K562 (cell line): ENCODE data around the gene ARHGAP29. TPM values are rescaled to one million over a fixed set of nuclear protein-coding genes. Genes with fewer than 3 reads are reported as not detected.

Experiments
- ATAC-seq: fragments of 200-7000 bp; cut with Tn5 transposase; 3 replicates; pipeline ENCODE4 v1.9.1; 2020; ENCODE audit warnings: moderate library complexity
- BruUV-seq: library from RNA; stranded (reverse); fragments of 400-500 nt; replicated peaks from 2 replicates; lab custom pipeline; 2021; lab: Mats Ljungman, UMichigan
- CTCF ChIA-PET: fragments of 300-600 bp; formaldehyde crosslinking; extraction: SDS; loops from one replicate; lab custom pipeline; 2021; ENCODE audit warnings: low intra/inter-chr PET ratio; lab: Yijun Ruan, JAX
- POLR2A ChIA-PET: fragments of 300-600, 350-650 bp; sonication (Branson Sonifier 250); formaldehyde crosslinking; extraction: SDS; loops from one replicate; lab custom pipeline; 2021; ENCODE audit warnings: antibody characterized with exemption, inconsistent platforms; lab: Yijun Ruan, JAX
- DNase-seq, 4 experiments: peaks; one replicate each; pipeline versions ENCODE4 v3.0.0 to v3.0.0-alpha.2; 2011 to 2018; ENCODE audit warnings: low spot score in 3 of 4, mixed read lengths in 3 of 4; ENCODE audit errors: extremely low read depth in 1 of 4
- FAIRE-seq: peaks from 2 replicates; lab custom pipeline; 2011; peaks lifted over from hg19 to GRCh38; lab: Jason Lieb, UNC
- H2AFZ ChIP-seq: 2 replicates; pipeline ENCODE4 v1.6.0; 2011; ENCODE audit warnings: low read depth, low read length, control low read depth, inconsistent platforms
- H3K27ac ChIP-seq: fragments of 200-600 bp; 3 replicates; pipeline ENCODE4 v1.8.0; 2011; ENCODE audit warnings: low read depth, mild to moderate bottlenecking, control low read depth, inconsistent platforms, low read length, moderate library complexity, mixed read lengths; ENCODE audit errors: extremely low read depth
- H3K27me3 ChIP-seq, 2 experiments: fragments of 300-600 bp in 1 of 2; 2 replicates in 1 of 2; 3 replicates in 1 of 2; pipeline versions ENCODE4 v1.6.0 to v1.8.0; 2011; ENCODE audit warnings: inconsistent platforms in 2 of 2, low read length in 2 of 2, mild to moderate bottlenecking in 1 of 2, mixed read lengths in 1 of 2, moderate library complexity in 1 of 2; ENCODE audit not compliant: control insufficient read depth in 2 of 2, insufficient read depth in 2 of 2
- H3K36me3 ChIP-seq: fragments of 300-600 bp; 3 replicates; pipeline ENCODE4 v1.8.0; 2011; ENCODE audit warnings: mild to moderate bottlenecking, low read length, inconsistent platforms; ENCODE audit not compliant: control insufficient read depth, insufficient read depth
- H3K4me1 ChIP-seq, 2 experiments: fragments of 200-600 bp in 1 of 2; replicated peaks in 1 of 2; 2 replicates in 1 of 2; 3 replicates in 1 of 2; pipeline versions ENCODE4 v1.5.1 to v1.8.0; 2011; ENCODE audit warnings: inconsistent platforms in 2 of 2, low read length in 2 of 2, mild to moderate bottlenecking in 1 of 2, mixed read lengths in 1 of 2, moderate library complexity in 1 of 2; ENCODE audit not compliant: control insufficient read depth in 2 of 2, insufficient read depth in 2 of 2
- H3K4me2 ChIP-seq: 2 replicates; pipeline ENCODE4 v1.6.1; 2011; ENCODE audit warnings: low read length, control low read depth, inconsistent platforms, mixed read lengths; ENCODE audit not compliant: insufficient read depth
- H3K4me3 ChIP-seq: fragments of 200-600 bp; sonication (generic), shearing (Covaris generic); 2 replicates; pipeline ENCODE4 v1.5.1; 2016; ENCODE audit warnings: control low read depth, inconsistent platforms
- H3K79me2 ChIP-seq: fragments of 200-600 bp; 3 replicates; pipeline ENCODE4 v1.8.0; 2011; ENCODE audit warnings: low read length, inconsistent platforms; ENCODE audit not compliant: control insufficient read depth, insufficient read depth
- H3K9ac ChIP-seq, 2 experiments: 2 replicates each; pipeline versions ENCODE4 v1.6.0 to v1.6.1; 2011; ENCODE audit warnings: low read depth in 2 of 2, low read length in 2 of 2, control low read depth in 1 of 2, inconsistent platforms in 1 of 2, mild to moderate bottlenecking in 1 of 2, mixed read lengths in 1 of 2; ENCODE audit not compliant: insufficient read depth in 1 of 2
- H3K9me1 ChIP-seq: one replicate; pipeline ENCODE4 v1.6.0; 2011; ENCODE audit warnings: inconsistent platforms, mild to moderate bottlenecking, low read length, moderate library complexity; ENCODE audit not compliant: control insufficient read depth, insufficient read depth
- H3K9me3 ChIP-seq: replicated peaks from 2 replicates; pipeline ENCODE4 v1.5.1; 2011; ENCODE audit warnings: low read depth, low read length, inconsistent platforms; ENCODE audit not compliant: control insufficient read depth, insufficient read depth
- H4K20me1 ChIP-seq: replicated peaks from 2 replicates; pipeline ENCODE4 v1.6.1; 2011; ENCODE audit warnings: low read length, inconsistent platforms, mixed read lengths; ENCODE audit not compliant: control insufficient read depth, insufficient read depth
- ARID1B ChIP-seq: fragments of 450-650 bp; IDR thresholded peaks from 2 replicates; pipeline ENCODE4 v1.6.1; 2016; ENCODE audit warnings: antibody characterized with exemption, mild to moderate bottlenecking, inconsistent platforms
- CREB1 ChIP-seq, 2 experiments: sonication (generic) in 1 of 2; formaldehyde crosslinking in 1 of 2; IDR thresholded peaks; 2 replicates each; pipeline versions ENCODE4 v1.6.1 to v1.8.0; 2012 to 2022; ENCODE audit warnings: inconsistent platforms in 1 of 2, mild to moderate bottlenecking in 1 of 2, missing genetic modification reagents in 1 of 2, moderate library complexity in 1 of 2
- FOXA3 ChIP-seq, 2 experiments: fragments of 450-650 bp in 1 of 2; sonication (generic) in 1 of 2; formaldehyde crosslinking; IDR thresholded peaks in 1 of 2; conservative IDR thresholded peaks in 1 of 2; 2 replicates each; pipeline versions ENCODE4 v1.4.0 to v1.8.0; 2020 to 2022; ENCODE audit warnings: mild to moderate bottlenecking in 2 of 2, missing genetic modification reagents in 1 of 2
- MIER1 ChIP-seq: fragments of 450-650 bp; IDR thresholded peaks from 2 replicates; pipeline ENCODE4 v1.6.1; 2016; ENCODE audit warnings: antibody characterized with exemption, mild to moderate bottlenecking, low read depth
- MYNN ChIP-seq, 2 experiments: sonication (generic); formaldehyde crosslinking in 1 of 2; IDR thresholded peaks; 2 replicates each; pipeline versions ENCODE4 v1.5.0 to v1.6.1; 2016 to 2020; ENCODE audit warnings: antibody characterized with exemption in 1 of 2, missing genetic modification reagents in 1 of 2
- SMARCE1 ChIP-seq: fragments of 450-650 bp; IDR thresholded peaks from 2 replicates; pipeline ENCODE4 v1.7.1; 2016; ENCODE audit warnings: mild to moderate bottlenecking
- ZBED1 ChIP-seq: IDR thresholded peaks from 2 replicates; pipeline ENCODE4 v1.6.1; 2014
- ZBTB12 ChIP-seq: fragments of 250-450 bp; sonication (Bioruptor Pico); IDR thresholded peaks from 2 replicates; pipeline ENCODE4 v1.4.0; 2020
- ZEB2 ChIP-seq: fragments of 450-650 bp; IDR thresholded peaks from 2 replicates; pipeline ENCODE4 v1.6.1; 2016
- ZNF280B ChIP-seq: fragments of 250-450 bp; sonication (Bioruptor Pico); IDR thresholded peaks from 2 replicates; pipeline ENCODE4 v1.5.1; 2021; ENCODE audit warnings: mild to moderate bottlenecking
- ZNF311 ChIP-seq: fragments of 250-450 bp; sonication (Bioruptor Pico); IDR thresholded peaks from 2 replicates; pipeline ENCODE4 v1.4.0; 2020; ENCODE audit warnings: mild to moderate bottlenecking, moderate library complexity
- ZNF592 ChIP-seq: fragments of 450-650 bp; IDR thresholded peaks from 2 replicates; pipeline ENCODE4 v1.6.1; 2017; ENCODE audit warnings: antibody characterized with exemption, mild to moderate bottlenecking
- WGBS: fragments of 100-300 bp; shearing (Covaris generic); methylation state at CpG from one replicate; pipeline ENCODE4 v1.1.6; 2016; ENCODE audit warnings: low coverage, mixed read lengths; ENCODE audit not compliant: insufficient coverage; ENCODE audit errors: missing lambda C conversion rate; 5-methylcytosine and 5-hydroxymethylcytosine counted together
- in situ Hi-C: fragments of 300-500 bp; cut with MboI; formaldehyde crosslinking; loops from 4 replicates; pipeline ENCODE4 v1.15.0; 2018; ENCODE audit warnings: inconsistent platforms, mixed read lengths
- intact Hi-C: fragments of 100-400 bp; cut with micrococcal nuclease; formaldehyde crosslinking; loops from 2 replicates; pipeline ENCODE4 v1.14.2; 2022
- polyA plus RNA-seq, 8 experiments: library from polyadenylated mRNA; depleted of rRNA in 4 of 8; stranded (reverse) in 5 of 8; unstranded in 3 of 8; fragments of >200 nt; fragmentation: Nextera tagmentation in 2 of 8; fragmentation: Illumina TruSeq in 1 of 8; extraction: Ambion mirVana in 2 of 8; extraction: Trizol in 1 of 8; gene quantifications; 2 replicates each; pipeline versions ENCODE4 v1.2.1 to v1.2.3, GENCODE V29; 2011 to 2014; ENCODE audit warnings: inconsistent platforms in 1 of 8, missing spikeins in 1 of 8
- total RNA-seq, 7 experiments: library from RNA; depleted of rRNA in 6 of 7; stranded (reverse); fragments of >200 nt in 6 of 7; fragmentation: Illumina TruSeq in 2 of 7; extraction: Trizol in 2 of 7; gene quantifications; 2 replicates each; pipeline versions ENCODE4 v1.2.1 to v1.2.3, GENCODE V29; 2011 to 2021; ENCODE audit warnings: low replicate concordance in 1 of 7

The ARHGAP29 gene
- total and polyA plus RNA-seq, 9 of the 15 experiments (the other 6 are each of a cell fraction or from before 2014, with no cell fraction given): under 0.01 to 0.13 (median 0.02) TPM; not detected in 5

GRCh38 chr1:94271373-94271772, 34.0 kb upstream of the ARHGAP29 start:
- TF ChIP-seq ZBTB12 (CRISPR knock-in tag): no peak
- TF ChIP-seq ZNF592: no peak
- no peak for TF ChIP-seq ZBED1
- no peak for TF ChIP-seq MIER1
- TF ChIP-seq SMARCE1: no peak
- no peak for TF ChIP-seq ARID1B
- TF ChIP-seq ZNF280B: no peak
- TF ChIP-seq ZNF311: no peak
- TF ChIP-seq MYNN (IDR thresholded peaks at IDR 0.05): no peak
- no peak for TF ChIP-seq MYNN (CRISPR knock-in tag; IDR thresholded peaks at IDR 0.05)
- no peak for TF ChIP-seq CREB1 (IDR thresholded peaks at IDR 0.05)
- no peak for TF ChIP-seq CREB1 (CRISPR knock-in tag; IDR thresholded peaks at IDR 0.05)
- no peak for TF ChIP-seq ZEB2
- TF ChIP-seq FOXA3 (CRISPR knock-in tag; conservative IDR thresholded peaks at IDR 0.05 in 1 of 2, IDR thresholded peaks at IDR 0.05 in 1 of 2): no peak
- ATAC-seq: no peak
- Histone ChIP-seq H4K20me1 (no peaks in the 10 kb centered on the region), H3K36me3 (no peaks in the 10 kb centered on the region), H3K4me2 (no peak overlapping the region), H3K4me3 (no peak overlapping the region), H3K9ac (no peak overlapping the region), H3K27me3 (no peaks in the 10 kb centered on the region), H3K9me1 (no peaks in the 10 kb centered on the region), H3K27ac (no peak overlapping the region), H2AFZ (no peak overlapping the region), H3K79me2 (no peaks in the 10 kb centered on the region), H3K4me1 (no peaks in the 10 kb centered on the region), H3K9me3 (no peaks in the 10 kb centered on the region)
- intact Hi-C loops: no loop called here
- DNase-seq: no peak
- 0% methylated on average over 2 of the region's 2 CpGs for WGBS
- no peak for FAIRE-seq
- CTCF ChIA-PET: no interaction called here
- no TSS peak for BruUV-seq
- in situ Hi-C loops: no loop called here
- POLR2A ChIA-PET: no interaction called here
